ENCODE measurements around the gene HBS1L. TPM values are rescaled to one million over a fixed set of nuclear protein-coding genes. Genes with fewer than 3 reads are reported as not detected.

HBS1L gene
- total and polyA plus RNA-seq, 10 donors: 12.3 to 66.9 (median 49.7) TPM

- H3K27ac ChIP-seq: no peak overlapping the region
Observed at GRCh38 chr6:135085700-135086413, 31.2 kb upstream of the HBS1L start.

GRCh38 chr6:135084916-135085269 lies 30.3 kb upstream of the HBS1L start:
- TF ChIP-seq POLR2A (IDR thresholded peaks at IDR 0.05) (no peak), CTCF (IDR thresholded peaks at IDR 0.05 in 8 of 11, conservative IDR thresholded peaks at IDR 0.05 in 3 of 11) (no peak), POLR2AphosphoS5 (IDR thresholded peaks at IDR 0.05) (no peak)
- Histone ChIP-seq H3K9me3 (peaks cover 0 to 24% (median 20%) of the 10 kb centered on the region in 8 donors), H3K27ac (no peak overlapping the region), H3K4me3 (no peak overlapping the region), H3K27me3 (replicated peaks in 1 of 7) (no peaks in the 10 kb centered on the region), H3K4me1 (peaks cover 0 to 34% (median 14%) of the 10 kb centered on the region in 6 donors), H3K36me3 (no peaks in the 10 kb centered on the region)
- intact Hi-C loops (cut with DNase I; ENCODE audit: low total_unique reads): no loop called here
- 90 to 98% (median 95%) methylated on average over 1 of the region's 1 CpG for WGBS, 5 donors
- no peak for DNase-seq

More at GRCh38 chr6:135085700-135086413, 31.2 kb upstream of the HBS1L start:
- DNase-seq: no peak
- no peaks in the 10 kb centered on the region for H3K36me3 ChIP-seq
- no peaks in the 10 kb centered on the region for H3K27me3 ChIP-seq (replicated peaks in 1 of 7)
- H3K4me3 ChIP-seq: no peak overlapping the region
- peaks cover 0 to 34% (median 14%) of the 10 kb centered on the region in 6 donors for H3K4me1 ChIP-seq
- intact Hi-C loops (cut with DNase I; ENCODE audit: low total_unique reads): no loop called here
- TF ChIP-seq CTCF (IDR thresholded peaks at IDR 0.05 in 8 of 11, conservative IDR thresholded peaks at IDR 0.05 in 3 of 11) (no peak), POLR2A (IDR thresholded peaks at IDR 0.05) (no peak), POLR2AphosphoS5 (IDR thresholded peaks at IDR 0.05) (no peak)
- WGBS, 5 donors: 64 to 83% (median 79%) methylated on average over 1 of the region's 1 CpG
- H3K9me3 ChIP-seq: peaks cover 0 to 22% (median 19%) of the 10 kb centered on the region in 8 donors

GRCh38 chr6:135084001-135084915 lies 29.6 kb upstream of the HBS1L start:
- DNase-seq: no peak
- Histone ChIP-seq H3K36me3 (no peaks in the 10 kb centered on the region), H3K4me3 (no peak overlapping the region), H3K9me3 (peaks cover 0 to 24% (median 20%) of the 10 kb centered on the region in 8 donors), H3K27me3 (replicated peaks in 1 of 7) (no peaks in the 10 kb centered on the region), H3K4me1 (peaks cover 0 to 34% (median 14%) of the 10 kb centered on the region in 6 donors), H3K27ac (no peak overlapping the region)
- WGBS, 5 donors: 43 to 70% (median 55%) methylated on average over 5 of the region's 5 CpGs
- TF ChIP-seq POLR2AphosphoS5 (IDR thresholded peaks at IDR 0.05) (no peak), POLR2A (IDR thresholded peaks at IDR 0.05) (no peak), CTCF (IDR thresholded peaks at IDR 0.05 in 8 of 11, conservative IDR thresholded peaks at IDR 0.05 in 3 of 11) (no peak)
- intact Hi-C loops (cut with DNase I; ENCODE audit: low total_unique reads): no loop called here

GRCh38 chr6:135081966-135082365 lies 27.3 kb upstream of the HBS1L start:
- WGBS, 5 donors: 81 to 94% (median 86%) methylated on average over 1 of the region's 1 CpG
- intact Hi-C loops (cut with DNase I; ENCODE audit: low total_unique reads): no loop called here

More at GRCh38 chr6:135081966-135082365, 27.3 kb upstream of the HBS1L start:
- Histone ChIP-seq H3K9me3 (peaks cover 0 to 24% (median 20%) of the 10 kb centered on the region in 8 donors), H3K4me3 (no peak overlapping the region), H3K36me3 (no peaks in the 10 kb centered on the region), H3K27me3 (replicated peaks in 1 of 7) (no peaks in the 10 kb centered on the region), H3K4me1 (peaks cover 0 to 12% (median 0%) of the 10 kb centered on the region in 6 donors), H3K27ac (no peak overlapping the region)
- no peak for DNase-seq
- TF ChIP-seq CTCF (IDR thresholded peaks at IDR 0.05 in 8 of 11, conservative IDR thresholded peaks at IDR 0.05 in 3 of 11): no peak
- TF ChIP-seq POLR2AphosphoS5 (IDR thresholded peaks at IDR 0.05): no peak
